Measurements from ENCODE around the gene PIK3C2G. TPM values are rescaled to one million over a fixed set of nuclear protein-coding genes. Genes with fewer than 3 reads are reported as not detected.

PIK3C2G gene
- total RNA-seq, 2 experiments from 2014 or later: not detected

GRCh38 chr12:18257251-18257650 is 4.1 kb upstream of the PIK3C2G start:
- ChIA-PET CTCF (no interaction called here), POLR2A (no interaction called here)
- no peaks in the 10 kb centered on the region for H3K27me3 Mint-ChIP-seq (ENCODE audit: low read depth)

GRCh38 chr12:18258929-18259328 is 2.4 kb upstream of the PIK3C2G start:
- Mint-ChIP-seq H3K4me1 (ENCODE audit: low read depth) (no peaks in the 10 kb centered on the region), H3K27ac (no peak overlapping the region), H3K27me3 (ENCODE audit: low read depth) (no peaks in the 10 kb centered on the region), H3K4me3 (no peak overlapping the region), H3K36me3 (ENCODE audit: low read depth) (no peaks in the 10 kb centered on the region), H3K9me3 (ENCODE audit: insufficient read depth) (peaks cover 3% of the 10 kb centered on the region)
- DNase-seq (no peak), ATAC-seq (no peak)
- ChIA-PET CTCF (no interaction called here), POLR2A (no interaction called here)

More at GRCh38 chr12:18257251-18257650, 4.1 kb upstream of the PIK3C2G start:
- DNase-seq: no peak
- H3K4me3 Mint-ChIP-seq: no peak overlapping the region
- no peak for ATAC-seq
- no peaks in the 10 kb centered on the region for H3K36me3 Mint-ChIP-seq (ENCODE audit: low read depth)
- no peak overlapping the region for H3K27ac Mint-ChIP-seq
- H3K4me1 Mint-ChIP-seq (ENCODE audit: low read depth): no peaks in the 10 kb centered on the region
- peaks cover 3% of the 10 kb centered on the region for H3K9me3 Mint-ChIP-seq (ENCODE audit: insufficient read depth)

- ATAC-seq: no peak
- peaks cover 3% of the 10 kb centered on the region for H3K9me3 Mint-ChIP-seq (ENCODE audit: insufficient read depth)
- DNase-seq: no peak
- H3K4me3 Mint-ChIP-seq: no peak overlapping the region
- ChIA-PET CTCF (no interaction called here), POLR2A (no interaction called here)
- H3K27me3 Mint-ChIP-seq (ENCODE audit: low read depth): no peaks in the 10 kb centered on the region
- no peaks in the 10 kb centered on the region for H3K4me1 Mint-ChIP-seq (ENCODE audit: low read depth)
- no peak overlapping the region for H3K27ac Mint-ChIP-seq
- H3K36me3 Mint-ChIP-seq (ENCODE audit: low read depth): no peaks in the 10 kb centered on the region
Observed at GRCh38 chr12:18259906-18260682, 1.2 kb upstream of the PIK3C2G start.

DNA sequence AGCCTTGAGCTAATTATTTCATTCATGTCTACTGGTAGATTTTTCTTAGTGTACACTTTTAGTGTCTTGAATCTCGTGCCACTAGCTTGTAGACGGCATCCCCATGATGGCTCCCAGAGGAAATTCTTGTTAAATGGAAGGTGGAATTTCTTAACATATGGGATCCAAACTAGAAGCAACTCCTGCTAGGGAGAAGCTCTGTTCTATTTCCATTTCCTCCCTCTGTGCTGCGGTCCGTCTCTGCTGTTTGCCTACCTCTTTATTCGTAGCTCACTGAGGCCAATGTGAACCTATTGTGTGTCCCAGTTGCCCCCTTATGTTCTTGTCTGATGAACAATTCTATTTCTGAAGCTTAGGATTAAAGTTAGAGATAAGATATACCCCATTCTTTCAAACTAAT is 588 bp downstream of the PIK3C2G start:
- H3K36me3 Mint-ChIP-seq (ENCODE audit: low read depth): no peaks in the 10 kb centered on the region

GRCh38 chr12:18262514-18262913 is 1.2 kb downstream of the PIK3C2G start:
- Mint-ChIP-seq H3K27me3 (ENCODE audit: low read depth) (no peaks in the 10 kb centered on the region), H3K36me3 (ENCODE audit: low read depth) (no peaks in the 10 kb centered on the region), H3K27ac (no peak overlapping the region), H3K4me1 (ENCODE audit: low read depth) (no peaks in the 10 kb centered on the region), H3K4me3 (no peak overlapping the region), H3K9me3 (ENCODE audit: insufficient read depth) (peaks cover 3% of the 10 kb centered on the region)
- CTCF ChIA-PET: interaction anchor here (2.1 kb wide), 1 partner anchor 12 kb away, joined by 6 read pairs; no protein-coding TSS in a partner anchor
- ATAC-seq (no peak), DNase-seq (no peak)
- POLR2A ChIA-PET: no interaction called here

More for the DNA sequence above, 588 bp downstream of the PIK3C2G start:
- Mint-ChIP-seq H3K9me3 (ENCODE audit: insufficient read depth) (peaks cover 3% of the 10 kb centered on the region), H3K4me1 (ENCODE audit: low read depth) (no peaks in the 10 kb centered on the region), H3K4me3 (no peak overlapping the region), H3K27ac (no peak overlapping the region), H3K27me3 (ENCODE audit: low read depth) (no peaks in the 10 kb centered on the region)
- DNase-seq (no peak), ATAC-seq (no peak)
- CTCF ChIA-PET: interaction anchor here (2.1 kb wide), 1 partner anchor 11 kb away, joined by 6 read pairs; no protein-coding TSS in a partner anchor
- POLR2A ChIA-PET: no interaction called here

- Mint-ChIP-seq H3K27me3 (ENCODE audit: low read depth) (no peaks in the 10 kb centered on the region), H3K36me3 (ENCODE audit: low read depth) (no peaks in the 10 kb centered on the region), H3K27ac (no peak overlapping the region), H3K4me3 (no peak overlapping the region), H3K9me3 (ENCODE audit: insufficient read depth) (no peaks in the 10 kb centered on the region), H3K4me1 (ENCODE audit: low read depth) (no peaks in the 10 kb centered on the region)
- no peak for ATAC-seq
- DNase-seq: no peak
- POLR2A ChIA-PET: no interaction called here
- CTCF ChIA-PET: no interaction called here
Observed at GRCh38 chr12:18264581-18265075, 3.3 kb downstream of the PIK3C2G start.

GRCh38 chr12:18267427-18268099 is 6.2 kb downstream of the PIK3C2G start:
- Mint-ChIP-seq H3K4me3 (no peak overlapping the region), H3K27ac (no peak overlapping the region), H3K36me3 (ENCODE audit: low read depth) (no peaks in the 10 kb centered on the region), H3K4me1 (ENCODE audit: low read depth) (no peaks in the 10 kb centered on the region), H3K27me3 (ENCODE audit: low read depth) (no peaks in the 10 kb centered on the region), H3K9me3 (ENCODE audit: insufficient read depth) (no peaks in the 10 kb centered on the region)
- CTCF ChIA-PET: no interaction called here
- POLR2A ChIA-PET: no interaction called here
- DNase-seq (no peak), ATAC-seq (no peak)

DNA sequence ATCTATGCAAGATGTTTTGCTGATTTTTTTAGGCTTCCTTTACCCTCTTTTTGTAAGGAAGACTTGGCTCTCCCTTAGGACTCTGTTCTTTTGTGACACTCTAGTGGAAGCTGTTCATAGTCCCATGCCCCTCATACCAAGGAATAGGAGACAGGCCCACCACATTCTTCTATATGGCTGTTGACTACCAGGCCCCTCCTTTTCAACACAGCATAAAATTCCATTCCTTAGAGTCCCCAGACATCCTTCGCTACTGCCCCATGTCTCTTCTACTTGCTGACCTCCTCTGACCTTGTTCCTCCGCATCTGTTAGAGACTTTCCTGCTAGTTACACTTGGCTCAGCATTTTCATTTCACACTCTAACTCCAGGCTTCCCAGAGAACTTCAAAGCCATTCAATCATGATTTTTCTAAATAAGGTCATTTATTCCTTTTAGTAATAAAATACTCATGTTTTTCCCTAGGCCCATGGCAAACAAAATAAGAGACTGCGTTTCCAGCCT is 9.7 kb downstream of the PIK3C2G start:
- Mint-ChIP-seq H3K4me1 (ENCODE audit: low read depth) (no peaks in the 10 kb centered on the region), H3K4me3 (no peak overlapping the region), H3K27ac (no peak overlapping the region), H3K9me3 (ENCODE audit: insufficient read depth) (no peaks in the 10 kb centered on the region), H3K27me3 (ENCODE audit: low read depth) (no peaks in the 10 kb centered on the region), H3K36me3 (ENCODE audit: low read depth) (no peaks in the 10 kb centered on the region)
- POLR2A ChIA-PET: no interaction called here
- DNase-seq (no peak), ATAC-seq (no peak)
- CTCF ChIA-PET: no interaction called here

DNA sequence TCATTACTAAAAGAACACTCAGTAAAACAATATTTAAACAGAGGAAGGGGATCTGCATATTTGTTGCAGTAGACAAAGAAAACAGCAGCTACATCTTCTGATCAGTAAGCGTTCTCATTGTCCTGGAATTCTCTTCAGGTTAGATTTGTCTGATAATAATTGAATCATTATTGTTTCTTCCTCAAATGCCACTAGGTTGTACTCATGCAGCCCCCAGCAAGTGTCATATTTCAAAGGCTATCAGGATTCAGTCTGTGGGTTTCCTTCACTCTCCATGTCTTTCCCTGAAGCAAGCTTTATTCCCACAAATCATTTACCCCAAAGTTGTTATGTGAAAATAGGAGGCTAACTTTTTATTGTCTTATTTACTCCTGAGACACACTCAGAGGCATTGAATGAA is 14.7 kb downstream of the PIK3C2G start:
- DNase-seq: no peak
- H3K9me3 Mint-ChIP-seq (ENCODE audit: insufficient read depth): peaks cover 10% of the 10 kb centered on the region
- no peaks in the 10 kb centered on the region for H3K27me3 Mint-ChIP-seq (ENCODE audit: low read depth)
- no peak for ATAC-seq
- ChIA-PET POLR2A (no interaction called here), CTCF (no interaction called here)
- H3K27ac Mint-ChIP-seq: no peak overlapping the region
- H3K36me3 Mint-ChIP-seq (ENCODE audit: low read depth): no peaks in the 10 kb centered on the region
- H3K4me1 Mint-ChIP-seq (ENCODE audit: low read depth): no peaks in the 10 kb centered on the region
- H3K4me3 Mint-ChIP-seq: no peak overlapping the region

DNA sequence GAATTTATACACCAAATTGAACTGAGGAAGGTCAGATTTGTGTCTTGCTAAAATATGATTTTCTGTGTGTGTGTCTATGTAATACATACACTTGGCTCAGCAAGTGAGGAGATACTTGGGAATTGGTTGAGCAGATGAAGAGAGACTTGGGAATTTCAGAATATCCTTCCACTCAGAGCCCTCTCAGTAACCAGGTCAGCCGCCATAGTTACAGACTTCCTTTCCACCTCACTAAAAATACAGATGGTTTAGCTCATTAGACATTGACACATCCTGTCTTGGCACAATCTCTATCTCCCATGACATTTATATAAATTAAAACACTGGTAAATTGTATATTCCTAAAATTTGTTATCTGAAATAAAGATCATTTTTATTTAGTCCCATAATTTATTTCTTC is 15.9 kb downstream of the PIK3C2G start:
- ATAC-seq (no peak), DNase-seq (no peak)
- ChIA-PET POLR2A (no interaction called here), CTCF (no interaction called here)
- Mint-ChIP-seq H3K36me3 (ENCODE audit: low read depth) (no peaks in the 10 kb centered on the region), H3K9me3 (ENCODE audit: insufficient read depth) (peaks cover 17% of the 10 kb centered on the region), H3K4me1 (ENCODE audit: low read depth) (no peaks in the 10 kb centered on the region), H3K27ac (no peak overlapping the region), H3K4me3 (no peak overlapping the region), H3K27me3 (ENCODE audit: low read depth) (no peaks in the 10 kb centered on the region)

DNA sequence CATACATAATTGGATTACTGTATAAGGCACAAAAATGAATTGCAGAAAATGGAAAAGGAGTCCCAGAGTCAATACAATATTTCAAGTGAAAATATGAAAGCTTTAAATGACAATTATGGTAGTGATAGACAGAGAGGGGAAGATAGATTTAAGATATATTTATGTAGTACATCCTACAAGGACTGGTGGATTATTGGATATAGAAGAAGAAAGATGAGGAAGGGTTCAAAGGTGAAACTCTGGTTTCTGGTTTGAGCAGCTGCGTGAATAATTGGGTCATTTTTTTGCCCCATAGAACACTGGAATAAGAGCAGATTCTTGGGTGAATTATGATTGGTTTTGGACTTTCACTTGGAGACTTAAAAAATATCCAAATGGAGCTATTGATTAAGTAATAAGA is 19.4 kb downstream of the PIK3C2G start:
- POLR2A ChIA-PET: no interaction called here
- no peak overlapping the region for H3K27ac Mint-ChIP-seq
- ATAC-seq (no peak), DNase-seq (no peak)
- no peaks in the 10 kb centered on the region for H3K27me3 Mint-ChIP-seq (ENCODE audit: low read depth)
- CTCF ChIA-PET: no interaction called here
- no peak overlapping the region for H3K4me3 Mint-ChIP-seq
- no peaks in the 10 kb centered on the region for H3K4me1 Mint-ChIP-seq (ENCODE audit: low read depth)
- H3K9me3 Mint-ChIP-seq (ENCODE audit: insufficient read depth): peaks cover 24% of the 10 kb centered on the region
- H3K36me3 Mint-ChIP-seq (ENCODE audit: low read depth): no peaks in the 10 kb centered on the region

GRCh38 chr12:18281941-18282340 is 20.6 kb downstream of the PIK3C2G start:
- CTCF ChIA-PET: no interaction called here
- no peaks in the 10 kb centered on the region for H3K27me3 Mint-ChIP-seq (ENCODE audit: low read depth)
- no peak for DNase-seq

More at GRCh38 chr12:18281941-18282340, 20.6 kb downstream of the PIK3C2G start:
- Mint-ChIP-seq H3K4me1 (ENCODE audit: low read depth) (no peaks in the 10 kb centered on the region), H3K27ac (no peak overlapping the region), H3K4me3 (no peak overlapping the region), H3K9me3 (ENCODE audit: insufficient read depth) (peaks cover 26% of the 10 kb centered on the region), H3K36me3 (ENCODE audit: low read depth) (no peaks in the 10 kb centered on the region)
- no peak for ATAC-seq
- POLR2A ChIA-PET: no interaction called here

Data from activated CD8-positive, alpha-beta T cell treated with anti-CD3 and anti-CD28 coated beads, Interleukin-2, amount 10 ng/mL, durations not matched to agents 7 days and 5 days (primary cell).